ENCODE measurements around the gene PKN1. TPM values are rescaled to one million over a fixed set of nuclear protein-coding genes. Genes with fewer than 3 reads are reported as not detected.
A peak's percentile ranks its signal among the peaks of the same experiment; 100 is the strongest.

The PKN1 gene
- total and polyA plus RNA-seq, 10 of the 15 experiments (the other 5 are each of a cell fraction or from before 2014, with no cell fraction given) = 1.0 to 189 (median 52.7) TPM

- FAIRE-seq (no peak), ATAC-seq (peak; percentile 4), DNase-seq (ENCODE audit: low read depth, low spot score) (no peak)
- in situ Hi-C loops (cut with MboI) = no loop called here
- H3K9me3 ChIP-seq (replicated peaks; ENCODE audit: control insufficient read depth, insufficient read depth, low read length) = no peaks in the 10 kb centered on the region
- CTCF ChIA-PET = interaction anchor here (1.8 to 8.5 kb wide), 4 partner anchors 17 to 23 kb away, joined by 4 to 80 read pairs (median 48); no protein-coding TSS in a partner anchor
- H2AFZ ChIP-seq (ENCODE audit: control insufficient read depth, low read depth, low read length) = no peak overlapping the region
- SMC1A ChIA-PET (ENCODE audit: uncharacterized antibody, unreplicated experiment) = interaction anchor here (2.0 to 11.2 kb wide), 2 partner anchors 11 to 23 kb away, joined by 10 to 297 read pairs; no protein-coding TSS in a partner anchor
- peaks cover 0 to 2% of the 10 kb centered on the region in 2 experiments; a peak in 3 of 4 replicates for H3K36me3 ChIP-seq (ENCODE audit: control insufficient read depth in 2 of 2, insufficient read depth in 2 of 2, low read length in 1 of 2)
- peaks cover 59% of the 10 kb centered on the region for H3K79me2 ChIP-seq (ENCODE audit: control insufficient read depth, insufficient read depth, low read length)
- peak overlapping the region; percentile 99 for H3K4me2 ChIP-seq (ENCODE audit: control insufficient read depth, insufficient read depth)
- intact Hi-C loops (cut with micrococcal nuclease; ENCODE audit: unreplicated experiment) = no loop called here
- H3K9ac ChIP-seq (ENCODE audit: control insufficient read depth, insufficient read depth, low read length) = peak overlapping the region; percentile 85
- peak overlapping the region; percentile 98 for H3K27ac ChIP-seq (ENCODE audit: control insufficient read depth, insufficient read depth)
- RAD21 ChIA-PET (ENCODE audit: unreplicated experiment) = interaction anchor here (0.6 to 9.3 kb wide), 4 partner anchors 10 to 379 kb away, joined by 3 to 270 read pairs (median 4); no protein-coding TSS in a partner anchor
- POLR2A ChIA-PET = interaction anchor here (0.6 to 9.6 kb wide), 5 partner anchors 18 to 400 kb away, joined by 3 to 331 read pairs (median 4); no protein-coding TSS in a partner anchor
- 13% methylated on average over 11 of the region's 11 CpGs for WGBS (ENCODE audit: insufficient coverage, insufficient replicate concordance, low lambda C conversion rate, missing lambda C conversion rate)
- peak overlapping the region; percentile 86 for H3K4me3 ChIP-seq
- H3K4me1 ChIP-seq (ENCODE audit: control insufficient read depth, insufficient read depth, low read length) = peaks cover 7% of the 10 kb centered on the region
- BruUV-seq (replicated peaks) = no TSS peak
- H4K20me1 ChIP-seq (ENCODE audit: control insufficient read depth, insufficient read depth) = no peaks in the 10 kb centered on the region
- no peaks in the 10 kb centered on the region for H3K27me3 ChIP-seq (replicated peaks in 1 of 2; ENCODE audit: control insufficient read depth in 2 of 2, insufficient read depth in 2 of 2, low read length in 1 of 2)
- no peak for TF ChIP-seq ZBTB33 (IDR thresholded peaks at IDR 0.05)
- TF ChIP-seq TCF3 (IDR thresholded peaks at IDR 0.05; ENCODE audit: borderline replicate concordance, insufficient read depth, low read depth, low read length) = 0 out of 2 replicates have a peak, but pooled peaks have one; percentile 47
- TF ChIP-seq RUNX3 (IDR thresholded peaks at IDR 0.05; ENCODE audit: low read length) = peak; percentile 58
- TF ChIP-seq ZNF384 (IDR thresholded peaks at IDR 0.05; ENCODE audit: borderline replicate concordance, low read depth, low read length) = peak; percentile 23; the same call in 1 of the 2 replicates
- peak; percentile 11 for TF ChIP-seq PBX3 (IDR thresholded peaks at IDR 0.05; ENCODE audit: insufficient replicate concordance, low read depth, low read length)
- TF ChIP-seq LARP7 (IDR thresholded peaks at IDR 0.05) = no peak
- peak; percentile 88 to 93 for TF ChIP-seq BHLHE40 (IDR thresholded peaks at IDR 0.05; ENCODE audit: borderline replicate concordance in 1 of 2, low read depth in 2 of 2, low read length in 1 of 2)
- peak; percentile 71; the same call in 1 of the 2 replicates for TF ChIP-seq EED (IDR thresholded peaks at IDR 0.05; ENCODE audit: low read depth)
- TF ChIP-seq IKZF2 (IDR thresholded peaks at IDR 0.05) = peak in 1 of 2 experiments; percentile 34; a peak in 1 of 4 replicates
- no peak for TF ChIP-seq SMARCA5 (IDR thresholded peaks at IDR 0.05)
- TF ChIP-seq POLR2A (IDR thresholded peaks at IDR 0.05; ENCODE audit: low read depth, low read length) = peak; percentile 43; the same call in 1 of the 2 replicates
- TF ChIP-seq DPF2 (IDR thresholded peaks at IDR 0.05) = 0 out of 2 replicates have a peak, but pooled peaks have one; percentile 59
- peak; percentile 72 for TF ChIP-seq MXI1 (IDR thresholded peaks at IDR 0.05; ENCODE audit: low read depth, low read length)
- TF ChIP-seq RELB (IDR thresholded peaks at IDR 0.05; ENCODE audit: low read depth) = peak; percentile 28; the same call in 1 of the 2 replicates
- peak; percentile 53; the same call in 1 of the 2 replicates for TF ChIP-seq IKZF1 (conservative IDR thresholded peaks at IDR 0.05)
- TF ChIP-seq ZNF207 (IDR thresholded peaks at IDR 0.05; ENCODE audit: borderline replicate concordance) = no peak
- no peak for TF ChIP-seq IRF5 (IDR thresholded peaks at IDR 0.05; ENCODE audit: borderline replicate concordance)
Observed at GRCh38 chr19:14385492-14385891, 47.6 kb upstream of the PKN1 start.

Data from GM12878 (cell line).